ENCODE measurements around the gene EYS. TPM values are rescaled to one million over a fixed set of nuclear protein-coding genes. Genes with fewer than 3 reads are reported as not detected.

The EYS gene
- total RNA-seq, 3 donors from 2014 or later, result 1.3 to 2.9 TPM; not detected in 1

DNA sequence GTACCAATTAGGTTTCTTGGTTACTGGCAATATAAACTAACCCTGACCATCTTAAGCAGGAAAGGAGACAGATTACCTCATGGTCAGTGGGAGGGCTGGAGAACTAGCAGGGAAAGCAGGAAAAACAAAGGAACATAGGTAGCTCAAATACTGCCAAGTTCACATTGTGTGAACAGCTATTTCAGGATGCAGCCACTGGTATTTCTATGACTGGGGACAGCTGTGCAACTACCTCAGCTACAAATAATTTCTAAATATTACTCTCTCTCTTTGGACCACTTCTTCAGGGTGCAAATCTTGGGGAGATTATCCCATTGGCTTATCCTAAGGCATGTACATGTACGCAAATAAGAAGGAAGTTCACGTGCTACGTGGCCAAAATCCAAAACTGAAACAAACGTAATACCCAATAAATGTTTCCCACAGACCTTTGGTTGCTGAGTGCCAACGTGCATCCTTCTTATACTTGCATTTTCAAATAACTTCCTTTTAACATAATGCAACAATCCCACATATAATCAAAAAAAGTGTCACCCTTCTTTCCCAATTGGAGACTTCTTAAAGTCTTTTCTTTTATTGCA lies 1890.5 kb downstream of the EYS start:
- H3K27me3 ChIP-seq, result no peaks in the 10 kb centered on the region
- intact Hi-C loops (cut with DNase I; ENCODE audit: low total_unique reads), result no loop called here
- H3K9me3 ChIP-seq, result no peaks in the 10 kb centered on the region
- H3K27ac ChIP-seq, result no peak overlapping the region
- DNase-seq (ENCODE audit: low spot score in 2 of 2), result no peak
- H3K4me3 ChIP-seq, result no peak overlapping the region
- no peaks in the 10 kb centered on the region for H3K36me3 ChIP-seq
- TF ChIP-seq, protein P1, sequence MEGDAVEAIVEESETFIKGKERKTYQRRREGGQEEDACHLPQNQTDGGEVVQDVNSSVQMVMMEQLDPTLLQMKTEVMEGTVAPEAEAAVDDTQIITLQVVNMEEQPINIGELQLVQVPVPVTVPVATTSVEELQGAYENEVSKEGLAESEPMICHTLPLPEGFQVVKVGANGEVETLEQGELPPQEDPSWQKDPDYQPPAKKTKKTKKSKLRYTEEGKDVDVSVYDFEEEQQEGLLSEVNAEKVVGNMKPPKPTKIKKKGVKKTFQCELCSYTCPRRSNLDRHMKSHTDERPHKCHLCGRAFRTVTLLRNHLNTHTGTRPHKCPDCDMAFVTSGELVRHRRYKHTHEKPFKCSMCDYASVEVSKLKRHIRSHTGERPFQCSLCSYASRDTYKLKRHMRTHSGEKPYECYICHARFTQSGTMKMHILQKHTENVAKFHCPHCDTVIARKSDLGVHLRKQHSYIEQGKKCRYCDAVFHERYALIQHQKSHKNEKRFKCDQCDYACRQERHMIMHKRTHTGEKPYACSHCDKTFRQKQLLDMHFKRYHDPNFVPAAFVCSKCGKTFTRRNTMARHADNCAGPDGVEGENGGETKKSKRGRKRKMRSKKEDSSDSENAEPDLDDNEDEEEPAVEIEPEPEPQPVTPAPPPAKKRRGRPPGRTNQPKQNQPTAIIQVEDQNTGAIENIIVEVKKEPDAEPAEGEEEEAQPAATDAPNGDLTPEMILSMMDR (IDR thresholded peaks at IDR 0.05), result no peak
- H3K4me1 ChIP-seq, result no peaks in the 10 kb centered on the region

DNA sequence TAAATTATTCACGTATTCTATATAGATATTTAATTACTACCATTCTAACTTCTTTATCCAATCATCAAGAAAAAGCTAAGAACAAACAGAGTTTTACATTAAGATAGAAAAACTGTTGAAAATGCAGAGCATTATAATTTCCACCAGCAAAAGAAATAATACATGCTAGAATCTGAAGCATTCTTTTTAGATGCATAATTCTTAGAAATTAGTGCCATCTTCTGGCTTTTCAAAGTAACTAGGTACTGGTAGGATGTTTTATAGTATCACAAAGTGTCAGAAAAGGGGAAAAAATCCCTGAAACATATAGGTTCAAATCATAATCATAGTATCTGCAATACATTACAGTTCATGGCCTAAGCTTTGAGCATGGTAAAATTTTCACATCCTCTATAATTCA lies 1892.6 kb downstream of the EYS start:
- TF ChIP-seq, protein P1 (IDR thresholded peaks at IDR 0.05), result no peak
- no peak for TF ChIP-seq POLR2AphosphoS5 (IDR thresholded peaks at IDR 0.05)
- TF ChIP-seq POLR2A (IDR thresholded peaks at IDR 0.05), result no peak
- H3K36me3 ChIP-seq, result no peaks in the 10 kb centered on the region
- H3K4me3 ChIP-seq, result no peak overlapping the region
- no peak for DNase-seq (ENCODE audit: low spot score in 2 of 2)
- H3K4me1 ChIP-seq, result no peaks in the 10 kb centered on the region
- H3K27me3 ChIP-seq, result no peaks in the 10 kb centered on the region
- intact Hi-C loops (cut with DNase I; ENCODE audit: low total_unique reads), result no loop called here
- H3K27ac ChIP-seq, result no peak overlapping the region
- H3K9me3 ChIP-seq, result no peaks in the 10 kb centered on the region

DNA sequence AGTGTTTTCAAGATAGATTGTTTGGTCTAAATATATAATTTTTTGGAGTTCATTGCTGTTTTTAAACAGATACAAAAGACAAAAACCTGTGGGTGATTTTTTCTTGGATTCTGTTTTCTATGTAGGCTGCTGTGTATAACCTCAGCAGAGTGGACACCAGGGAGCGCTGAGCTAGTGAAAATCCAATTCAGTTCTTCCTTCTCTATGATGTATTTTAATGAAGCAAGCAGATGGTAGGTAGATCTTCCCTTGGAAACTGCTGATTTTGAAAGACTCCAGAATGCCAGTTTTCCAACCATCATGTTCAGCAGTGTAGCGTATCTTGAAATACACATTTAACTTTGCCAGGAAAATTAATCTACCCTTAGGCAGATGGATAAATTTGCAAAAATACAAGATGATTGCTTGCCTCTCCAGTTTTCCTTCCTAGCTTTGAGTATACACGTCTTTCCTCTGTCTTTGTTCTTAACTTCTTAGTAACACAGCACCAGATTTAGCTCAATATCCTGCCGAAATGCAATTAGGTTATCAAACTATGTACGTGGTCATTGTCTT lies 1893.4 kb downstream of the EYS start:
- no peak for TF ChIP-seq POLR2AphosphoS5 (IDR thresholded peaks at IDR 0.05)
- TF ChIP-seq, protein P1 (IDR thresholded peaks at IDR 0.05), result no peak
- TF ChIP-seq POLR2A (IDR thresholded peaks at IDR 0.05), result no peak
- Histone ChIP-seq H3K9me3 (no peaks in the 10 kb centered on the region), H3K27me3 (no peaks in the 10 kb centered on the region), H3K4me3 (no peak overlapping the region), H3K36me3 (no peaks in the 10 kb centered on the region), H3K27ac (no peak overlapping the region), H3K4me1 (no peaks in the 10 kb centered on the region)
- intact Hi-C loops (cut with DNase I; ENCODE audit: low total_unique reads), result no loop called here
- DNase-seq (ENCODE audit: low spot score in 2 of 2), result no peak

DNA sequence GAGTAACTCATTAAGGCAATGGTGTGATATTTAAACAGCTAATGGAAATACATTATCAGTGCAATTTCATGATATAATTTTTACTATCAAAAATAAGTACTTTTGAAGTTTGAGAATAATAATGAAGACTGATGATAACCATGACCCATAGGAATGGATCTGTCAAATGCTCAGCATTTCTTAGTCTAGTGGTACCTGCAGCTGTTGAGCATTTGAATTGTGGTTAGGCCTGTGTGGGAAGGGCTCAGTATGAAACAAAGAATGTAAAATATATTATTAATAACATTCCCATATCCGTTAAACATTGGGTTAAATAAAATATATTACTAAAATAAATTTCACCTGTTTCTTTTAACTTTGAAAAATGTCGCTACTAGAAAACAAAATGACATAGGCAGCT lies 1898.5 kb downstream of the EYS start:
- intact Hi-C loops (cut with DNase I; ENCODE audit: low total_unique reads), result no loop called here
- TF ChIP-seq, protein P1 (IDR thresholded peaks at IDR 0.05), result no peak
- no peak for TF ChIP-seq POLR2A (IDR thresholded peaks at IDR 0.05)
- no peak for TF ChIP-seq POLR2AphosphoS5 (IDR thresholded peaks at IDR 0.05)
- peaks cover 0 to 6% of the 10 kb centered on the region in 2 donors for H3K4me1 ChIP-seq
- no peaks in the 10 kb centered on the region for H3K27me3 ChIP-seq
- H3K36me3 ChIP-seq, result no peaks in the 10 kb centered on the region
- H3K4me3 ChIP-seq, result no peak overlapping the region
- H3K9me3 ChIP-seq, result no peaks in the 10 kb centered on the region
- DNase-seq (ENCODE audit: low spot score in 2 of 2), result no peak
- H3K27ac ChIP-seq, result no peak overlapping the region

DNA sequence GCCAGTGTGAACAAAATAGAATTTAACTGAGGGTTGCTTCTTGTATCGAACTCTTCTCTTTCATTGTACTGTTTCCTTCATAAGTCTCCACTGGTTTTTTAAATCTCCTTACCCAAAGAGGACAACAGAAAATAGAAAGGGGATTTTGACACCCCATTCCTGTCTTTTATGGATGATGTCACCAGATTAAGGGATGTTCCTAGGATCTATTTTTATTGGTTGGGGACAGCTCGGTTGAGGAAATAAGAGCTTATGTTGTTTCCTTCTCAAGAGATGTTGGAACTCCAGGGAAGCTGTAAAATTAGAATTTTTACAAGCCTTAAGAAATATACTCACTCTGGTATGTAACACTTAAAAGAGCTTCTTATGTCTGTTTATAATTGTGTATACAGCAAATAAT lies 1900.0 kb downstream of the EYS start:
- Histone ChIP-seq H3K4me1 (peaks cover 0 to 6% of the 10 kb centered on the region in 2 donors), H3K27me3 (no peaks in the 10 kb centered on the region), H3K36me3 (no peaks in the 10 kb centered on the region), H3K4me3 (no peak overlapping the region), H3K9me3 (no peaks in the 10 kb centered on the region), H3K27ac (peak overlapping the region; percentile 38 to 82)
- no peak for DNase-seq (ENCODE audit: low spot score in 2 of 2)
- TF ChIP-seq POLR2A (IDR thresholded peaks at IDR 0.05) (no peak), POLR2AphosphoS5 (IDR thresholded peaks at IDR 0.05) (no peak)
- TF ChIP-seq, protein P1 (IDR thresholded peaks at IDR 0.05), result no peak
- intact Hi-C loops (cut with DNase I; ENCODE audit: low total_unique reads), result no loop called here

Data from breast epithelium (tissue), 4 donors.